ENCODE measurements around the gene PCDH9. TPM values are rescaled to one million over a fixed set of nuclear protein-coding genes. Genes with fewer than 3 reads are reported as not detected.

Gene PCDH9
- total RNA-seq, 1 experiment from 2014 or later, result 0.11 TPM

- ChIA-PET POLR2A (no interaction called here), CTCF (no interaction called here)
- Mint-ChIP-seq H3K27ac (ENCODE audit: unreplicated experiment) (no peak overlapping the region), H3K27me3 (ENCODE audit: insufficient read depth, unreplicated experiment) (no peaks in the 10 kb centered on the region), H3K36me3 (ENCODE audit: insufficient read depth, unreplicated experiment) (no peaks in the 10 kb centered on the region), H3K4me1 (ENCODE audit: low read depth, unreplicated experiment) (no peaks in the 10 kb centered on the region), H3K9me3 (ENCODE audit: unreplicated experiment) (no peaks in the 10 kb centered on the region), H3K4me3 (ENCODE audit: unreplicated experiment) (no peak overlapping the region)
- TF ChIP-seq CTCF (IDR thresholded peaks at IDR 0.05; ENCODE audit: insufficient read depth in 1 of 2, low read depth in 1 of 2, low read length in 1 of 2, severe bottlenecking in 1 of 2, unreplicated experiment in 1 of 2), result no peak
- no peaks in the 10 kb centered on the region for H3K4me1 ChIP-seq
- no peak for DNase-seq
- no peak overlapping the region for H3K4me3 ChIP-seq (ENCODE audit: low read depth, low read length)
- intact Hi-C loops (cut with micrococcal nuclease; ENCODE audit: unreplicated experiment), result no loop called here
- no peaks in the 10 kb centered on the region for H3K9me3 ChIP-seq
- BruUV-seq (replicated peaks), result no TSS peak
- H3K27me3 ChIP-seq (replicated peaks; ENCODE audit: control insufficient read depth, insufficient read depth, low read length), result no peaks in the 10 kb centered on the region
- no peaks in the 10 kb centered on the region for H3K36me3 ChIP-seq (ENCODE audit: control insufficient read depth, insufficient read depth, low read length)
These were observed 865.8 kb downstream of the PCDH9 start for GRCh38 chr13:66364346-66364745.

- DNase-seq, result no peak
- H3K4me1 Mint-ChIP-seq (ENCODE audit: low read depth, unreplicated experiment), result no peaks in the 10 kb centered on the region
- intact Hi-C loops (cut with micrococcal nuclease; ENCODE audit: unreplicated experiment), result no loop called here
- no peaks in the 10 kb centered on the region for H3K36me3 Mint-ChIP-seq (ENCODE audit: insufficient read depth, unreplicated experiment)
- Histone ChIP-seq H3K27me3 (replicated peaks; ENCODE audit: control insufficient read depth, insufficient read depth, low read length) (no peaks in the 10 kb centered on the region), H3K4me1 (no peaks in the 10 kb centered on the region), H3K9me3 (no peaks in the 10 kb centered on the region), H3K36me3 (ENCODE audit: control insufficient read depth, insufficient read depth, low read length) (no peaks in the 10 kb centered on the region), H3K4me3 (ENCODE audit: low read depth, low read length) (no peak overlapping the region)
- POLR2A ChIA-PET, result no interaction called here
- H3K27me3 Mint-ChIP-seq (ENCODE audit: insufficient read depth, unreplicated experiment), result no peaks in the 10 kb centered on the region
- BruUV-seq (replicated peaks), result no TSS peak
- no peaks in the 10 kb centered on the region for H3K9me3 Mint-ChIP-seq (ENCODE audit: unreplicated experiment)
- CTCF ChIA-PET, result no interaction called here
- H3K4me3 Mint-ChIP-seq (ENCODE audit: unreplicated experiment), result no peak overlapping the region
- TF ChIP-seq CTCF (IDR thresholded peaks at IDR 0.05; ENCODE audit: insufficient read depth in 1 of 2, low read depth in 1 of 2, low read length in 1 of 2, severe bottlenecking in 1 of 2, unreplicated experiment in 1 of 2), result no peak
- no peak overlapping the region for H3K27ac Mint-ChIP-seq (ENCODE audit: unreplicated experiment)
These were observed 867.7 kb downstream of the PCDH9 start for GRCh38 chr13:66362485-66362884.

GRCh38 chr13:66359910-66360552, 870.1 kb downstream of the PCDH9 start:
- no peaks in the 10 kb centered on the region for H3K36me3 Mint-ChIP-seq (ENCODE audit: insufficient read depth, unreplicated experiment)
- no peaks in the 10 kb centered on the region for H3K9me3 Mint-ChIP-seq (ENCODE audit: unreplicated experiment)
- CTCF ChIA-PET, result no interaction called here

More at GRCh38 chr13:66359910-66360552, 870.1 kb downstream of the PCDH9 start:
- H3K27me3 ChIP-seq (replicated peaks; ENCODE audit: control insufficient read depth, insufficient read depth, low read length), result no peaks in the 10 kb centered on the region
- no peak overlapping the region for H3K27ac Mint-ChIP-seq (ENCODE audit: unreplicated experiment)
- no peak overlapping the region for H3K4me3 Mint-ChIP-seq (ENCODE audit: unreplicated experiment)
- no peaks in the 10 kb centered on the region for H3K4me1 Mint-ChIP-seq (ENCODE audit: low read depth, unreplicated experiment)
- H3K9me3 ChIP-seq, result no peaks in the 10 kb centered on the region
- DNase-seq, result no peak
- POLR2A ChIA-PET, result no interaction called here
- intact Hi-C loops (cut with micrococcal nuclease; ENCODE audit: unreplicated experiment), result no loop called here
- peaks cover 4% of the 10 kb centered on the region for H3K27me3 Mint-ChIP-seq (ENCODE audit: insufficient read depth, unreplicated experiment)
- BruUV-seq (replicated peaks), result no TSS peak
- TF ChIP-seq CTCF (IDR thresholded peaks at IDR 0.05; ENCODE audit: insufficient read depth in 1 of 2, low read depth in 1 of 2, low read length in 1 of 2, severe bottlenecking in 1 of 2, unreplicated experiment in 1 of 2), result no peak
- H3K36me3 ChIP-seq (ENCODE audit: control insufficient read depth, insufficient read depth, low read length), result no peaks in the 10 kb centered on the region
- no peak overlapping the region for H3K4me3 ChIP-seq (ENCODE audit: low read depth, low read length)
- no peaks in the 10 kb centered on the region for H3K4me1 ChIP-seq

Data from Caco-2 (cell line).